ENCODE measurements around the gene SDK1.

DNA sequence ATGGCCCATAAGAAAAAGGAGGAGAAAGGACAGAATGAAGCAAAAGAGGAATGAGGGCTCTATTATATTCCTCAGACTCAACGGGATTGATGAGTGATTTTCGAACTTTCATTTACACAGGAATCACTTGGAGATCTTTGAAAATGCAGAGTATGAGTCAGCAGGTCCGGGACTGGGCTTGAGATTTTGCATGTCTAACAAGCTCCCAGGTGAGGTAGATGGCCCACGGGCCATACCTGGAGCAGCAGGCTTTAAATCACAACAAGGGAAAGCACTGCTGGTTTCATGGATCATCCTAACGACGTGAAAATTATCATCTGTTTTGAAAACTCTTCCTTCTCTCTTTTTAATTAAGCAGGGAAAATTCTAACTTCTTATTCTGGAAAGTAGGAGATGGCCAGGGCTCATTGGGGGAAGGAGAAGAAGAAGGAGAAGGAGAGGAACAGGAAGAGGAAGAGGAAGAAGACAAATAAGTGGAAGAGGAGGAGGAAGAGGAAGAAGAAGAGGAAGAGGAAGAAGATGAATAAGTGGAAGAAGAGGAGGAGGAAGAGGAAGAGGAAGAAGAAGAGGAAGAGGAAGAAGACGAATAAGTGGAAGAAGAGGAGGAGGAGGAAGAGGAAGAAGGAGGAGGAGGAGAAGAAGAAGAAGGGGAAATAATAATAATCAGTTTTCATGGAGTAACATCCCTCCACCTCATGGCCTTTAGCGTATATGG lies 3.8 kb upstream of the SDK1 start:
- TF ChIP-seq POLR2A (IDR thresholded peaks at IDR 0.05; ENCODE audit: low read length) = no peak
- no peak for TF ChIP-seq GATA1 (IDR thresholded peaks at IDR 0.05; ENCODE audit: low read depth, low read length)
